Measurements from ENCODE around the gene ALDH2.

DNA sequence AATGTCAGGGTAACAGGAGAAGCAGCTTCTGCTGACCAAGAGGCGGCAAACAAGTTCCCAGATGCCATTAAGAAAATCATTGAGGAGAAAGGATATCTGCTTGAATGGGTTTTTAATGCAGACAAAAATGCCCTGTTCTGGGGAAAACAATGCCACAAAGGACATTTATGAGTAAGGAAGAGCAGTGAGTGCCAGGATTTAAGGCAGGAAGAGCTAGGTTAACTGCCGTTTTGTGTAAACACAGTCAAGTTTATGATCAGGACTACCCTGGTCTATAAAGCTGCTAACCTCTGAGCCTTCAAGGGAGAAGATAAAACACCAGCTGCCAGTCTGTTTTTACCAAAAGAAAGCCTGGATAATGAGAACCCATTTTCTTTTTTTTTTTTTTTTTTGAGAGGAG lies 83.8 kb downstream of the ALDH2 start:
- TF ChIP-seq, protein P1, sequence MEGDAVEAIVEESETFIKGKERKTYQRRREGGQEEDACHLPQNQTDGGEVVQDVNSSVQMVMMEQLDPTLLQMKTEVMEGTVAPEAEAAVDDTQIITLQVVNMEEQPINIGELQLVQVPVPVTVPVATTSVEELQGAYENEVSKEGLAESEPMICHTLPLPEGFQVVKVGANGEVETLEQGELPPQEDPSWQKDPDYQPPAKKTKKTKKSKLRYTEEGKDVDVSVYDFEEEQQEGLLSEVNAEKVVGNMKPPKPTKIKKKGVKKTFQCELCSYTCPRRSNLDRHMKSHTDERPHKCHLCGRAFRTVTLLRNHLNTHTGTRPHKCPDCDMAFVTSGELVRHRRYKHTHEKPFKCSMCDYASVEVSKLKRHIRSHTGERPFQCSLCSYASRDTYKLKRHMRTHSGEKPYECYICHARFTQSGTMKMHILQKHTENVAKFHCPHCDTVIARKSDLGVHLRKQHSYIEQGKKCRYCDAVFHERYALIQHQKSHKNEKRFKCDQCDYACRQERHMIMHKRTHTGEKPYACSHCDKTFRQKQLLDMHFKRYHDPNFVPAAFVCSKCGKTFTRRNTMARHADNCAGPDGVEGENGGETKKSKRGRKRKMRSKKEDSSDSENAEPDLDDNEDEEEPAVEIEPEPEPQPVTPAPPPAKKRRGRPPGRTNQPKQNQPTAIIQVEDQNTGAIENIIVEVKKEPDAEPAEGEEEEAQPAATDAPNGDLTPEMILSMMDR (IDR thresholded peaks at IDR 0.05) = no peak
- no peak for TF ChIP-seq POLR2A (IDR thresholded peaks at IDR 0.05)
